Measurements from ENCODE around the gene BHMT.

GRCh38 chr5:79133121-79133656 lies 21.6 kb downstream of the BHMT start:
- TF ChIP-seq CTCF (IDR thresholded peaks at IDR 0.05; ENCODE audit: insufficient read depth, low read depth, low read length) (peak; percentile 33), EZH2 (IDR thresholded peaks at IDR 0.05; ENCODE audit: insufficient read depth, low read length) (no peak)

Data from astrocyte (in vitro differentiated cells and primary cell).